H1 (cell line): Measurements from ENCODE around the gene SLC24A3. TPM values are rescaled to one million over a fixed set of nuclear protein-coding genes. Genes with fewer than 3 reads are reported as not detected.

Experiments used
- CHD1 ChIP-seq: IDR thresholded peaks from 2 replicates; pipeline ENCODE4 v1.6.1; 2012; ENCODE audit warnings: low read depth, low read length, improper control_type of control experiment
- EGR1 ChIP-seq: IDR thresholded peaks from 2 replicates; pipeline ENCODE4 v1.6.1; 2011; ENCODE audit warnings: low read depth, low read length, borderline replicate concordance
- EZH2 ChIP-seq: fragments of 200-600 bp; sonication (generic); IDR thresholded peaks from 2 replicates; pipeline ENCODE4 v1.7.1; 2012; ENCODE audit warnings: low read depth, mild to moderate bottlenecking, moderate library complexity, low read length, inconsistent platforms; ENCODE audit not compliant: severe bottlenecking
- JUND ChIP-seq: IDR thresholded peaks from 2 replicates; pipeline ENCODE4 v1.6.1; 2011; ENCODE audit warnings: mild to moderate bottlenecking, improper control_type of control experiment, low read length
- TCF12 ChIP-seq: IDR thresholded peaks from 2 replicates; pipeline ENCODE4 v1.6.1; 2011; ENCODE audit warnings: low read depth, mild to moderate bottlenecking, low read length
- polyA plus RNA-seq, 7 experiments: library from polyadenylated mRNA; depleted of rRNA in 3 of 7; stranded (reverse) in 5 of 7; unstranded in 2 of 7; fragments of >200 nt in 5 of 7; fragments of 200-250 nt in 2 of 7; gene quantifications; 1 replicate in 5 of 7; 2 replicates in 1 of 7; 4 replicates in 1 of 7; pipeline versions ENCODE4 v1.2.1 to v1.2.3, GENCODE V29; 2011 to 2013; ENCODE audit warnings: missing spikeins in 2 of 7, mixed read lengths in 2 of 7
- total RNA-seq: library from RNA; stranded (reverse); fragmentation: NEBNext Ultra II Directional; extraction: Animal tissue kit (Norgen Biotek cat#: 25700); gene quantifications from 2 replicates; pipeline ENCODE4 v1.2.1, GENCODE V29; 2021

Gene SLC24A3
- total and polyA plus RNA-seq, 2 of the 8 experiments (the other 6 are each of a cell fraction or from before 2014, with no cell fraction given): 4.5 to 6.3 TPM

GRCh38 chr20:19403549-19403948 lies 191.1 kb downstream of the SLC24A3 start (continued):
- TF ChIP-seq EGR1 (no peak), JUND (no peak), EZH2 (no peak), TCF12 (no peak), CHD1 (no peak)
